Left ventricle myocardium inferior (tissue), 1 donor: ENCODE measurements around the gene GFRA1. TPM values are rescaled to one million over a fixed set of nuclear protein-coding genes. Genes with fewer than 3 reads are reported as not detected.

Experiments used
- DNase-seq: peaks from one replicate; pipeline ENCODE4 v3.0.0-alpha.2; 2020
- H3K27ac ChIP-seq: fragments of 200-600 bp; replicated peaks from 2 replicates; pipeline ENCODE4 v1.8.0; 2021
- H3K27me3 ChIP-seq: fragments of 200-600 bp; 2 replicates; pipeline ENCODE4 v1.8.0; 2021; ENCODE audit warnings: low read depth
- H3K36me3 ChIP-seq: fragments of 200-600 bp; 2 replicates; pipeline ENCODE4 v1.8.0; 2021
- H3K4me1 ChIP-seq: fragments of 200-600 bp; 2 replicates; pipeline ENCODE4 v1.8.0; 2021
- H3K4me3 ChIP-seq: fragments of 200-600 bp; 2 replicates; pipeline ENCODE4 v1.8.0; 2021; ENCODE audit warnings: mild to moderate bottlenecking, moderate library complexity
- H3K9me3 ChIP-seq: fragments of 200-600 bp; replicated peaks from 2 replicates; pipeline ENCODE4 v1.8.0; 2021
- CTCF ChIP-seq: fragments of 200-600 bp; IDR thresholded peaks from 2 replicates; pipeline ENCODE4 v1.8.0; 2021; ENCODE audit warnings: antibody characterized with exemption, mild to moderate bottlenecking, borderline replicate concordance
- intact Hi-C: fragments of 100-400 bp; cut with micrococcal nuclease; formaldehyde crosslinking; loops from one replicate; pipeline ENCODE4 v1.11.0; 2022
- total RNA-seq: library from RNA; stranded (reverse); fragmentation: NEBNext Ultra II Directional; extraction: Animal tissue kit (Norgen Biotek cat#: 25700); gene quantifications from one replicate; pipeline ENCODE4 v1.2.1, GENCODE V29; 2021
- donor health status: DM: no; HTN: yes; CAD: no; lungs with severe emphysema.

GFRA1 gene
- total RNA-seq, 1 donor from 2014 or later, result 5.1 TPM

DNA sequence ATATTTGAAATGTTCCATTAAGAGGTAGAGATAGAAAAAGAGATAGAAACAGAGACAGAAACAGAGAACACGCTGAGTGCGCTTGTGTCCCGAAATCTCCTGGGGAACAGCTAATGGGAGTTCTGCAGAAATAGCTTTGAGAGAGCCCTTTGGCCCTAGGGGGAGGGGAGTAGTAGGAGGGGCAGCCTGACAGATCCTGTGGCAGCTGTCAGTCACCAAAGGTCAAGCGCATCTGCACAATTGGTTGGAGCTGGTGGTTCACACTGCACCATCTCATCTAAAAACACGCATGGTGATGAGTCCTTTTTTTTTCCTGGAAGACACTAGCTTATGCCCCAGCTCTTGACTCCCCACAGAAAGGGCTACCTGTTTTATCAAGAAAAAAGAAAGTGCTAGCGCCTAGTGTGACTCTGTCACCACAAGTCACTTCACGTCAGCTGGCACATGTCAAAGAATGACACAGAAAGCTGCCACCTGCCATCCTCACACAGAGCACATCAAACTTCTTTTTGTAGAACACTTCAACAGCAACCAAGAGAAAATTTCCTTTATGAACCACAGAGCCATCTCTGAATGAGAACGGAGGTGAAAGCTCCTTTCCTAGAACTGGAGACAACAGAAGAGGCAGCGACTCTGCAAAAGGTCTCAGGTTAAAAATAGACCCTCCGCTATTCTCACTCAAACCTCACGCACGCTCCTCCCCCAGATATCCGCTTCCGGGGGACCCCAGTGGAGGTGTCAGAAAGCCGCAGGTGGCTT is 125.7 kb downstream of the GFRA1 start:
- Histone ChIP-seq H3K27ac (no peak overlapping the region), H3K9me3 (no peaks in the 10 kb centered on the region), H3K4me3 (no peak overlapping the region), H3K4me1 (peaks cover 11% of the 10 kb centered on the region), H3K36me3 (no peaks in the 10 kb centered on the region), H3K27me3 (no peaks in the 10 kb centered on the region)
- intact Hi-C loops, result no loop called here
- DNase-seq, result no peak
- TF ChIP-seq CTCF, result no peak

DNA sequence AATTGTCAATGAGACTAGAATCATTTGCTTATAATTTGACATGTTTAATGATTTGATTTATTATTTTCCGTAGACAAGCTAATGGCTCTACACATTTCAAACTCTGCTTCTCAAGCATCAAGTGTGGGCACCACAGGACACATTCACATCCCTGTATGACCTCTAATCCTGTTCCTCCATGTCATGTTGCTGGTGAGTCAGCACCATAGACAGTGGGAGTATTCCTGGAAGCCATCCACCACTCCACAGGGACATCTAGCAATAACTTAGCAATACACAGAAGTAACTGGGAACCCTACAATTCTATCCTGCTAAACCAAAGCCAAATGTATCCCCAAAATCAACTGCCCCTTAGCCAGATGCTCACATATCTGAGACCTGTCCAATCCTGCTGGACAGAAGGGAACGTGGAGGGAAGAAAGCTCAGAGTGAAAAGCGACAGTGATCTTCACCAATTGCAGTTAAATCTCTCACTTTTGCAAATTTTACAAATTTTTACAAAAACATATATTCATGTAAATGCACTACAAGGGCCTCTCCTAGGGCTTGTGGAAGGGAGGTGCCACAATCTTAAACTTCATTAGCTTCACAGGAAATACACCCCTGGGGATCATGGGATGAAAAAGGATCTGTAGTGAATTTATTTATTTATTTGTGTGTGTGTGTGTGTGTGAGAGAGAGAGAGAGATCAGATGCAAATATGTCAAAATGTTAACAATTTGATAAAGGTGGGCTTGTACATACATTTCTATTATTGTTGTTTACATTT is 126.5 kb downstream of the GFRA1 start:
- DNase-seq, result no peak
- H3K4me3 ChIP-seq, result no peak overlapping the region
- intact Hi-C loops, result no loop called here
- TF ChIP-seq CTCF, result no peak
- H3K9me3 ChIP-seq, result no peaks in the 10 kb centered on the region
- no peaks in the 10 kb centered on the region for H3K27me3 ChIP-seq
- no peaks in the 10 kb centered on the region for H3K36me3 ChIP-seq
- no peak overlapping the region for H3K27ac ChIP-seq
- H3K4me1 ChIP-seq, result peaks cover 11% of the 10 kb centered on the region

GRCh38 chr10:116143673-116144222 is 129.3 kb downstream of the GFRA1 start:
- no peak overlapping the region for H3K27ac ChIP-seq
- no peak overlapping the region for H3K4me3 ChIP-seq
- DNase-seq, result no peak
- H3K4me1 ChIP-seq, result peaks cover 11% of the 10 kb centered on the region
- TF ChIP-seq CTCF, result no peak
- intact Hi-C loops, result no loop called here
- no peaks in the 10 kb centered on the region for H3K36me3 ChIP-seq
- H3K9me3 ChIP-seq, result no peaks in the 10 kb centered on the region
- peaks cover 10% of the 10 kb centered on the region for H3K27me3 ChIP-seq

DNA sequence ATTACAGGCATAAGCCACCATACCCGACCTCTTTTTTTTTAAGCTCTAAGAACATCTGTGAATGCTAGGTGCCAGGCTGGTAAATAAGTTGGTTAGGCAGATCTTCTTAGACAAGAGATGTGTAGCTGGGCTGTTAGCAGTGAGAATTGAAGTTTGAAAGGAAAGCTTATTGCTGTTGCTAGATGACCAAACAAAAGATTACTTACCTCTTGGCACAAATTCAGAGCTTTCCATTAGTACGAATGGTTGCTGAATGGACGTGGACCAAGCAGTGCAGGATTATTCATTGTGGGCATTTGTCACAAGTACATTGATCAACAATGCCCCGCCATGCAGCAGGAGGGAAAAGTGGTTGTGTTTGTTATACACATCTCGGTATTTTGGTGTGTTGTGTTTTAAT is 131.2 kb downstream of the GFRA1 start:
- intact Hi-C loops, result no loop called here
- no peaks in the 10 kb centered on the region for H3K36me3 ChIP-seq
- TF ChIP-seq CTCF, result no peak
- H3K4me1 ChIP-seq, result peaks cover 8% of the 10 kb centered on the region
- H3K27ac ChIP-seq, result no peak overlapping the region
- H3K4me3 ChIP-seq, result no peak overlapping the region
- H3K27me3 ChIP-seq, result peaks cover 10% of the 10 kb centered on the region
- no peaks in the 10 kb centered on the region for H3K9me3 ChIP-seq
- DNase-seq, result no peak

- Histone ChIP-seq H3K36me3 (no peaks in the 10 kb centered on the region), H3K4me3 (no peak overlapping the region), H3K4me1 (peaks cover 8% of the 10 kb centered on the region), H3K9me3 (no peaks in the 10 kb centered on the region), H3K27ac (no peak overlapping the region), H3K27me3 (peaks cover 10% of the 10 kb centered on the region)
- no peak for TF ChIP-seq CTCF
- intact Hi-C loops, result no loop called here
- no peak for DNase-seq
These were observed 131.8 kb downstream of the GFRA1 start for GRCh38 chr10:116141246-116141645.
